GM23248 (cell line): Measurements from ENCODE around the gene LGR6. TPM values are rescaled to one million over a fixed set of nuclear protein-coding genes. Genes with fewer than 3 reads are reported as not detected.
A peak's percentile ranks its signal among the peaks of the same experiment; 100 is the strongest.

Source experiments
- DNase-seq: peaks from one replicate; pipeline ENCODE4 v3.0.0-alpha.2; 2015
- H2AFZ ChIP-seq: fragments of 200-600 bp; sonication (generic); 2 replicates; pipeline ENCODE4 v1.6.1; 2016; ENCODE audit warnings: antibody characterized with exemption
- H3F3A ChIP-seq: fragments of 200-600 bp; sonication (generic); 2 replicates; pipeline ENCODE4 v1.6.1; 2016; ENCODE audit warnings: mild to moderate bottlenecking, antibody characterized with exemption, mixed run types; ENCODE audit not compliant: insufficient read depth
- H3K27ac ChIP-seq: fragments of 200-600 bp; sonication (generic); 2 replicates; pipeline ENCODE4 v1.5.1; 2016; ENCODE audit warnings: mild to moderate bottlenecking
- H3K27me3 ChIP-seq: fragments of 200-600 bp; sonication (generic); replicated peaks from 2 replicates; pipeline ENCODE4 v1.6.1; 2016; ENCODE audit warnings: mild to moderate bottlenecking; ENCODE audit not compliant: insufficient read depth
- H3K36me3 ChIP-seq: fragments of 200-600 bp; sonication (generic); 2 replicates; pipeline ENCODE4 v1.6.1; 2016; ENCODE audit warnings: low read depth, mild to moderate bottlenecking
- H3K4me1 ChIP-seq: fragments of 200-600 bp; sonication (generic); 2 replicates; pipeline ENCODE4 v1.6.1; 2016; ENCODE audit warnings: mild to moderate bottlenecking; ENCODE audit not compliant: insufficient read depth
- H3K4me2 ChIP-seq: fragments of 200-600 bp; sonication (generic); one replicate; pipeline ENCODE4 v1.6.1; 2016; ENCODE audit warnings: mild to moderate bottlenecking; ENCODE audit not compliant: unreplicated experiment
- H3K4me3 ChIP-seq: fragments of 200-600 bp; sonication (generic); 2 replicates; pipeline ENCODE4 v1.5.1; 2016; ENCODE audit warnings: mild to moderate bottlenecking
- H3K79me2 ChIP-seq: fragments of 200-600 bp; sonication (generic); 2 replicates; pipeline ENCODE4 v1.6.1; 2016; ENCODE audit warnings: mild to moderate bottlenecking; ENCODE audit not compliant: insufficient read depth
- H3K9ac ChIP-seq: fragments of 200-600 bp; sonication (generic); 2 replicates; pipeline ENCODE4 v1.6.1; 2016; ENCODE audit warnings: mild to moderate bottlenecking
- H3K9me2 ChIP-seq: fragments of 200-600 bp; sonication (generic); 2 replicates; pipeline ENCODE4 v1.6.1; 2016; ENCODE audit warnings: mixed run types, mild to moderate bottlenecking, moderate library complexity; ENCODE audit not compliant: insufficient read depth
- H3K9me3 ChIP-seq: fragments of 200-600 bp; sonication (generic); one replicate; pipeline ENCODE4 v1.6.1; 2017; ENCODE audit warnings: low read depth
- H4K20me1 ChIP-seq: fragments of 200-600 bp; sonication (generic); 2 replicates; pipeline ENCODE4 v1.6.0; 2016; ENCODE audit not compliant: insufficient read depth
- EZH2 ChIP-seq: fragments of 200-600 bp; sonication (generic); IDR thresholded peaks from 2 replicates; pipeline ENCODE4 v1.6.1; 2018; ENCODE audit warnings: antibody characterized with exemption, mild to moderate bottlenecking; ENCODE audit not compliant: insufficient read depth, poor library complexity, severe bottlenecking
- EZH2phosphoT487 ChIP-seq: fragments of 200-600 bp; sonication (generic); IDR thresholded peaks from 2 replicates; pipeline ENCODE4 v1.6.1; 2018; ENCODE audit warnings: antibody characterized with exemption, moderate library complexity, mild to moderate bottlenecking, low read depth; ENCODE audit not compliant: insufficient read depth
- WGBS, 2 experiments: methylation state at CpG; one replicate each; pipeline ENCODE4 v1.1.6; 2015 to 2017; ENCODE audit warnings: low lambda C conversion rate in 2 of 2, low coverage in 1 of 2; ENCODE audit errors: missing lambda C conversion rate in 2 of 2; 5-methylcytosine and 5-hydroxymethylcytosine counted together
- in situ Hi-C: fragments of 300-500 bp; cut with MboI; formaldehyde crosslinking; loops from 2 replicates; pipeline ENCODE4 v1.15.0; 2020
- polyA plus RNA-seq: library from polyadenylated mRNA; unstranded; fragments of >200 nt; fragmentation: Nextera tagmentation; extraction: Ambion mirVana; gene quantifications from 2 replicates; pipeline ENCODE4 v1.2.1, GENCODE V29; 2016
- total RNA-seq: library from RNA; depleted of rRNA; stranded (reverse); fragments of >200 nt; shearing (Covaris generic); gene quantifications from 2 replicates; pipeline ENCODE4 v1.2.3, GENCODE V29; 2014

The LGR6 gene
- total and polyA plus RNA-seq, 2 experiments from 2014 or later, result not detected

DNA sequence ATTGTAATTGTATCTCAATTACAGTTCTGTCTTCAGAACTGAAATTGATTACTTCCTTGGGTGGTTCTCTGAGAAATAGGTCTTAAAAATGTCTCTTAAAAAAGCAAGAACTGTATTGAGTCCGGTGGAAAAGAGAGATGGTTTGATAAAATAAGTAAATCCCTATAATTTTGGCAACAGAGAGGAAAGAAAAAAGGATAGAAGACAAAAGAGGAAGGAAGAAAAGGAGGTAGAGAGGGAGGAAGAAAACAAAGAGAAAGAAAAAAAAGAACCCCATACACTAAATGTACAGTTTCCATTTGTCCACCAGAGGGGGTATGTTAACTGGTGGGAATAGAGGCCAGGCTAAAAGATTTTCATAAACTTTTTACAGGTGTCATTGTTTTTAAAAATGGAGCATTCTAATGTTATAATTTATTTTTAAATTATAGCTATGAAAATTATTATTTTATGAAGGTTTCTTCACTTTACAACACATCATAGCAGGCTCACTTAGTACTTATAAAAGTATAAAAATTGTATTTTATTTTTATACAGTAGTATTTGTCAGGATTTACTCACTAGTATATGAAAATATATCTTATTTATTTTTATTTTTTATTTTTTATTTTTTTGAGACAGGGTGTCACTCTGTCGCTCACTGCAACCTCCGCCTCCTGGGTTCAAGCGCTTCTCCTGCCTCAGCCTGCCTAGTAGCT is 150.2 kb downstream of the LGR6 start:
- no peak for TF ChIP-seq EZH2phosphoT487
- no peak for TF ChIP-seq EZH2
- peaks cover 4% of the 10 kb centered on the region; the same call in 1 of the 2 replicates for H3K4me1 ChIP-seq
- H3K4me2 ChIP-seq, result peak overlapping the region; percentile 54
- peak overlapping the region; percentile 97 for H2AFZ ChIP-seq
- no peaks in the 10 kb centered on the region for H3K36me3 ChIP-seq
- peak; percentile 73 for DNase-seq
- WGBS, 2 experiments, result 45 to 51% methylated on average over 4 of the region's 4 CpGs
- H3K9me2 ChIP-seq, result no peaks in the 10 kb centered on the region
- H4K20me1 ChIP-seq, result no peaks in the 10 kb centered on the region
- H3F3A ChIP-seq, result 0 out of 2 replicates have a peak, but pooled peaks cover 3% of the 10 kb centered on the region
- H3K79me2 ChIP-seq, result peaks cover 24% of the 10 kb centered on the region
- in situ Hi-C loops, result no loop called here
- H3K27me3 ChIP-seq, result no peaks in the 10 kb centered on the region
- peak overlapping the region; percentile 53; the same call in 1 of the 2 replicates for H3K9ac ChIP-seq
- no peak overlapping the region for H3K27ac ChIP-seq
- H3K4me3 ChIP-seq, result 0 out of 2 replicates have a peak overlapping the region, but pooled peaks have one; percentile 27
- H3K9me3 ChIP-seq, result no peaks in the 10 kb centered on the region

DNA sequence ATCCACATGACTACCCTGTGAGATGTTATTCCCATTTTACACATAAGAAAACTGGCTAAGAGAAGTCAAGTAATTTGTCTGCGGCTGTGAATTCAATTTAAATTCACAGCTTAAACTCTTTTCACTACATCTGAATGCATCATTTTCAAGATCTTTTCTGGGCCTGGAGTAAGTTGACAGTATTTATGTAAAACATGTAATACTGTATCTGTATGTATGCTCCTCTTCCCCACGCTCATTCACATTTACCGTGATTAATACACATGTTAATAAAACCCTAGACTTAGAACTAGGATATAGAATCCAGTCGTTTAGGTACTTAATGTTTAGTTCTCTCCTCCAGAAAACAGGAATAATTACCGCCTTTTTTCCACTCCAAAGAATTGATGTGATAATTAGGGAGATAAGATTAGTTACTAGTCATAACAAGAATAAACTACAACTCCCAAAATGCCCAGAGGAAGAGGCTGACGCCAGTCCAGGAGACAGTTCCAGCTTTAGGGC is 154.5 kb downstream of the LGR6 start:
- in situ Hi-C loops, result no loop called here
- no peak overlapping the region for H3K9ac ChIP-seq

DNA sequence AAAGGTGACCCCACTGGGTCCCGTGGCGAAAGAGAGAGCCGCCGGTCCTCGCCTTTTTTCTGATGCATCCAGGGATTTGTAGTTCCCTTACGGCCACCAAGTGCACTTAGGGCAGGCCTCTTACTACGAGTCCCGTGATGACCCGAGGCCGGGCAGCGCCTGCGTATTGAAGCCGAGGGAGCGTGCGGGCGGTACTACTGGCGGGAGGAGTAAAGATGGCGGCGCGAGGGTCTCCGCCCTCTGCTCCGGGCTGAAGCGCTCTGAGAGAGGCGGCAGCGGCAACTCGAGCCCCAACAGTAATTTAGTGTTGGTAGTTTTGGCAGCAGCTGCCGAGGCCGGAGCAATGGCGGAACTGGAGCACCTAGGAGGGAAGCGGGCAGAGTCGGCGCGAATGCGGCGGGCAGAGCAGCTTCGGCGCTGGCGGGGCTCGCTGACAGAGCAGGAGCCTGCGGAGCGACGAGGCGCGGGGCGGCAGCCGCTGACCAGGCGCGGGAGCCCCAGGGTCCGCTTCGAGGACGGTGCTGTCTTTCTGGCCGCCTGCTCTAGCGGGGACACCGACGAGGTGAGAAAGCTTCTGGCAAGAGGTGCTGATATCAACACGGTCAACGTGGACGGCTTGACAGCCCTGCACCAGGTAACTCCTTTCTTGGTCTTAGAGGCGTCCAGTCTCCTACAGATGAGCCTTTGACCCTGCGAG is 155.1 kb downstream of the LGR6 start, which contains the start of gene PPP1R12B:
TSS of gene PPP1R12B (plus strand) at position 191 of the 697 bp plus-strand sequence. CDS start at position 344, 153 bp downstream.
- peaks cover 9% of the 10 kb centered on the region for H3K4me1 ChIP-seq
- in situ Hi-C loops, result no loop called here
- H3K9ac ChIP-seq, result peak within 1 kb of the TSS; percentile 95
- WGBS, 2 experiments, result 1% methylated on average over 60 of the region's 60 CpGs
- no peaks in the 10 kb centered on the region for H3F3A ChIP-seq
- H3K27ac ChIP-seq, result peak within 1 kb of the TSS; percentile 89
- H3K9me2 ChIP-seq, result no peaks in the 10 kb centered on the region
- no peaks in the 10 kb centered on the region for H3K9me3 ChIP-seq
- H3K79me2 ChIP-seq, result peaks cover 49% of the 10 kb centered on the region
- peak; percentile 100 for DNase-seq
- H2AFZ ChIP-seq, result peak within 1 kb of the TSS; percentile 88
- no peaks in the 10 kb centered on the region for H3K27me3 ChIP-seq
- peak within 1 kb of the TSS; percentile 93 for H3K4me3 ChIP-seq
- no peaks in the 10 kb centered on the region for H4K20me1 ChIP-seq
- H3K4me2 ChIP-seq, result peak within 1 kb of the TSS; percentile 95
- TF ChIP-seq EZH2phosphoT487 (no peak), EZH2 (no peak)
- H3K36me3 ChIP-seq, result no peaks in the 10 kb centered on the region

More for the DNA sequence above, 154.5 kb downstream of the LGR6 start:
- Histone ChIP-seq H4K20me1 (no peaks in the 10 kb centered on the region), H3K4me1 (peaks cover 12% of the 10 kb centered on the region), H3K4me3 (0 out of 2 replicates have a peak overlapping the region, but pooled peaks have one; percentile 9), H2AFZ (peak overlapping the region; percentile 58; the same call in 1 of the 2 replicates), H3K9me3 (no peaks in the 10 kb centered on the region), H3K27me3 (no peaks in the 10 kb centered on the region), H3F3A (no peaks in the 10 kb centered on the region), H3K36me3 (no peaks in the 10 kb centered on the region), H3K79me2 (peaks cover 43% of the 10 kb centered on the region), H3K4me2 (peak overlapping the region; percentile 15), H3K9me2 (no peaks in the 10 kb centered on the region), H3K27ac (peak overlapping the region; percentile 23; the same call in 1 of the 2 replicates)
- 49 to 51% methylated on average over 6 of the region's 6 CpGs for WGBS, 2 experiments
- TF ChIP-seq EZH2phosphoT487 (no peak), EZH2 (no peak)
- no peak for DNase-seq

DNA sequence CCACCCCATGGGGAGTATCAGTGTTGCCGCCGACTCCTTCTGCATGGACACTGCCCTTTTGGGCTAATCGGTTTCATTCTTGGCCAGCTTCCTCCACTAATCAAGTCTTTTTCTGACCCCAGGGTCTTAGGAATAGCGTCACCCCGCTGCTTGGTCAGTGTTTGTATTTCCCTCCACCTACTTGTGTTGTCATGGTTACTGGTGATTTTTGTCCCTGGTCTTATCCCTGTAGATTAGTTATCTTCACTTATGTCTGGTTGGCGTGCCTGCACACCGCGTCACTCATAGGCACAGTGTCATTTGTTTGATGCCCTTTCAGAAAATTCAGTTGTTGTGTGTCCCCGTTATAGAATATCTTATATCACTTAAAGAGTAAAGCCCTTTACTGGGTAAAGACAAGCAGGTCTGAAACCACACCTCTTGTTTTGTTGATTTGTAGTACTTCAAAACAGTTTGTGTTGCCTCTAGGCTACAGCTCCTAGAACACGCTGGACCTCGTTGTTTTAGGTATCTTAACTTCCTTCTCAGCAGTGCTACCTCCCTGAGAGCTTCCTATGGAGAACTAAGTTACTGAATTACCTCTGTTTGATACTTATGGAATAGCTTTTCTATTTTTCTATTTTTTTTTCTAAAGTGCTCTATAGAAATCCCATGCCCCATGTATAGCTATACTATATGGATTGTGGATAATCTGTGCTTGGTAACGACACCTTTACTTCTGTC is 155.8 kb downstream of the LGR6 start:
- in situ Hi-C loops, result no loop called here
- Histone ChIP-seq H3K4me1 (peaks cover 9% of the 10 kb centered on the region), H3K27ac (peak overlapping the region; percentile 89), H3K9ac (peak overlapping the region; percentile 95), H3K27me3 (no peaks in the 10 kb centered on the region), H3K9me3 (no peaks in the 10 kb centered on the region), H3F3A (no peaks in the 10 kb centered on the region), H3K36me3 (no peaks in the 10 kb centered on the region), H3K4me2 (peak overlapping the region; percentile 95), H3K4me3 (peak overlapping the region; percentile 93), H3K9me2 (no peaks in the 10 kb centered on the region), H4K20me1 (no peaks in the 10 kb centered on the region), H3K79me2 (peaks cover 56% of the 10 kb centered on the region), H2AFZ (peak overlapping the region; percentile 88)
- WGBS, 2 experiments, result 8% methylated on average over 12 of the region's 12 CpGs
- DNase-seq, result peak; percentile 78
- TF ChIP-seq EZH2phosphoT487, result no peak
- no peak for TF ChIP-seq EZH2
